Fibroblast of lung (primary cell): ENCODE measurements around the gene ALDH1A1. TPM values are rescaled to one million over a fixed set of nuclear protein-coding genes. Genes with fewer than 3 reads are reported as not detected.

ENCODE experiments used
- DNase-seq, 2 donors: peaks; one replicate each; pipeline versions ENCODE4 v3.0.0 to v3.0.0-alpha.2; 2010; ENCODE audit warnings: low read depth in 2 of 2
- H2AFZ ChIP-seq: 2 replicates; pipeline ENCODE4 v1.5.1; 2012; ENCODE audit warnings: low read length, control low read depth, inconsistent platforms
- H3K27ac ChIP-seq: 2 replicates; pipeline ENCODE4 v1.5.1; 2011; ENCODE audit warnings: low read length, control low read depth; ENCODE audit not compliant: insufficient read depth
- H3K27me3 ChIP-seq: 2 replicates; pipeline ENCODE4 v1.5.1; 2011; ENCODE audit warnings: mild to moderate bottlenecking, low read length; ENCODE audit not compliant: control insufficient read depth, insufficient read depth
- H3K36me3 ChIP-seq: 2 replicates; pipeline ENCODE4 v1.5.1; 2011; ENCODE audit warnings: low read length; ENCODE audit not compliant: control insufficient read depth, insufficient read depth
- H3K4me1 ChIP-seq: 2 replicates; pipeline ENCODE4 v1.5.1; 2011; ENCODE audit warnings: low read length; ENCODE audit not compliant: control insufficient read depth, insufficient read depth; ENCODE audit errors: extremely low read depth
- H3K4me2 ChIP-seq: 2 replicates; pipeline ENCODE4 v1.5.1; 2011; ENCODE audit warnings: low read length, control low read depth; ENCODE audit not compliant: insufficient read depth; ENCODE audit errors: extremely low read depth
- H3K4me3 ChIP-seq, 4 experiments: fragments of 200-600 bp in 1 of 4; sonication (generic) in 1 of 4; replicated peaks in 1 of 4; 2 replicates each; pipeline ENCODE4 v1.5.1; 2011 to 2016; ENCODE audit warnings: low read length in 4 of 4, low read depth in 3 of 4, mild to moderate bottlenecking in 3 of 4, control low read depth in 2 of 4, inconsistent platforms in 1 of 4, mixed read lengths in 1 of 4; ENCODE audit not compliant: insufficient read depth in 1 of 4; ENCODE audit errors: control extremely low read depth in 1 of 4
- H3K79me2 ChIP-seq: 2 replicates; pipeline ENCODE4 v1.5.1; 2012; ENCODE audit warnings: mild to moderate bottlenecking, low read length, inconsistent platforms; ENCODE audit not compliant: control insufficient read depth, insufficient read depth
- H3K9ac ChIP-seq: 2 replicates; pipeline ENCODE4 v1.5.1; 2011; ENCODE audit warnings: mild to moderate bottlenecking, low read length, control low read depth; ENCODE audit not compliant: insufficient read depth
- H3K9me3 ChIP-seq: 2 replicates; pipeline ENCODE4 v1.5.1; 2012; ENCODE audit warnings: low read depth, low read length; ENCODE audit not compliant: control insufficient read depth, insufficient read depth
- H4K20me1 ChIP-seq: 2 replicates; pipeline ENCODE4 v1.5.1; 2011; ENCODE audit warnings: low read length; ENCODE audit not compliant: control insufficient read depth, insufficient read depth; ENCODE audit errors: extremely low read depth
- CTCF ChIP-seq, 2 donors: IDR thresholded peaks in 1 of 2; conservative IDR thresholded peaks in 1 of 2; 1 replicate in 1 of 2; 2 replicates in 1 of 2; pipeline ENCODE4 v1.5.1; 2011 to 2012; ENCODE audit warnings: low read length in 2 of 2, control low read depth in 1 of 2, inconsistent platforms in 1 of 2, low read depth in 1 of 2, mild to moderate bottlenecking in 1 of 2
- EZH2 ChIP-seq: IDR thresholded peaks from 2 replicates; pipeline ENCODE4 v1.5.1; 2012; ENCODE audit warnings: low read length, control low read depth, mild to moderate bottlenecking; ENCODE audit errors: missing control alignments
- polyA plus RNA-seq, 2 donors: library from polyadenylated mRNA; depleted of rRNA in 1 of 2; stranded (reverse) in 1 of 2; unstranded in 1 of 2; fragments of >200 nt; gene quantifications; 2 replicates each; pipeline ENCODE4 v1.2.1, GENCODE V29; 2011 to 2012; ENCODE audit warnings: missing spikeins in 1 of 2
- total RNA-seq: library from RNA; depleted of rRNA; stranded (reverse); fragments of >200 nt; gene quantifications from 2 replicates; pipeline ENCODE4 v1.2.1, GENCODE V29; 2014

The ALDH1A1 gene
- total and polyA plus RNA-seq, 2 donors (not counting 1 experiment from before 2014, with no cell fraction given) = 7.4 to 46.1 TPM

GRCh38 chr9:72903103-72903502 is 49.8 kb downstream of the ALDH1A1 start:
- no peak for TF ChIP-seq EZH2
- TF ChIP-seq CTCF (conservative IDR thresholded peaks at IDR 0.05 in 1 of 2, IDR thresholded peaks at IDR 0.05 in 1 of 2; ENCODE audit: low read depth in 1 of 2, low read length in 2 of 2) = no peak
- H3K27ac ChIP-seq = no peak overlapping the region

GRCh38 chr9:72902268-72902667 is 50.6 kb downstream of the ALDH1A1 start:
- H4K20me1 ChIP-seq = no peaks in the 10 kb centered on the region
- H3K4me3 ChIP-seq = no peak overlapping the region
- DNase-seq = no peak
- H3K36me3 ChIP-seq = no peaks in the 10 kb centered on the region
- no peak overlapping the region for H3K9ac ChIP-seq
- no peaks in the 10 kb centered on the region for H3K27me3 ChIP-seq
- H3K4me2 ChIP-seq = no peak overlapping the region
- TF ChIP-seq EZH2 = no peak
- H2AFZ ChIP-seq = no peak overlapping the region
- H3K79me2 ChIP-seq = no peaks in the 10 kb centered on the region
- H3K27ac ChIP-seq = no peak overlapping the region
- H3K4me1 ChIP-seq = no peaks in the 10 kb centered on the region
- no peaks in the 10 kb centered on the region for H3K9me3 ChIP-seq

More at GRCh38 chr9:72903103-72903502, 49.8 kb downstream of the ALDH1A1 start:
- Histone ChIP-seq H3K9ac (no peak overlapping the region), H3K4me1 (no peaks in the 10 kb centered on the region), H3K79me2 (no peaks in the 10 kb centered on the region), H3K4me2 (no peak overlapping the region), H3K9me3 (no peaks in the 10 kb centered on the region), H3K27me3 (no peaks in the 10 kb centered on the region), H2AFZ (no peak overlapping the region), H3K4me3 (no peak overlapping the region), H3K36me3 (no peaks in the 10 kb centered on the region), H4K20me1 (no peaks in the 10 kb centered on the region)
- no peak for DNase-seq

- no peak overlapping the region for H3K4me3 ChIP-seq
- no peaks in the 10 kb centered on the region for H3K4me1 ChIP-seq
- no peaks in the 10 kb centered on the region for H3K27me3 ChIP-seq
- H3K36me3 ChIP-seq = no peaks in the 10 kb centered on the region
- no peak overlapping the region for H3K4me2 ChIP-seq
- no peaks in the 10 kb centered on the region for H3K9me3 ChIP-seq
- H2AFZ ChIP-seq = no peak overlapping the region
- no peaks in the 10 kb centered on the region for H4K20me1 ChIP-seq
- no peak overlapping the region for H3K27ac ChIP-seq
- TF ChIP-seq CTCF (conservative IDR thresholded peaks at IDR 0.05 in 1 of 2, IDR thresholded peaks at IDR 0.05 in 1 of 2; ENCODE audit: low read depth in 1 of 2, low read length in 2 of 2) = no peak
- TF ChIP-seq EZH2 = no peak
- no peak for DNase-seq
- H3K9ac ChIP-seq = no peak overlapping the region
- no peaks in the 10 kb centered on the region for H3K79me2 ChIP-seq
These were observed 52.9 kb downstream of the ALDH1A1 start for GRCh38 chr9:72899734-72900477.
